ENCODE results near the gene HAO2.

HAO2 gene

DNA sequence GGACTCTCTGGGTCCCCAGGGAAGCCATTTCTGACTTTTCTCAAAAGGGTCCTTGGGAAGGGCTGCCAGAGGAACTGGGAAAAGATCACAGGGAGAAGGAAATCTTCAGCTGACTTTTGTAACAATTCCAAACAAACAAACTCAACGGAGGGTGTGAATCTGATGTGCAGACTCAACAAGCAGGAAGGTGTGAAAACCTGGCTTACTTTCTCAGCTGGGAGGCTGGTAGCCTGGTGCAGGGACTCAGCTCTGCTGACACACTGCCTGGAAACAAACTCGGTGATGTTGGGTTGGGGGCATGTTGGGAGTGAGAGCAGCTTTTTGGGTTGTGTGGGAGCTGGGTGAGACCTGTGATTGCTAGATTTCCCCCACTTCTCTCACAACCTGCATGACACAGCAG, 36.2 kb downstream of the HAO2 start:
- H3K27ac ChIP-seq (ENCODE audit: low read length): no peak overlapping the region
- no peak overlapping the region for H3K9ac ChIP-seq (ENCODE audit: low read length in 2 of 2)
- H3K27me3 ChIP-seq (ENCODE audit: control insufficient read depth in 1 of 2, insufficient read depth in 2 of 2, low read length in 2 of 2): no peaks in the 10 kb centered on the region
- no peaks in the 10 kb centered on the region for H3K36me3 ChIP-seq (ENCODE audit: control insufficient read depth in 2 of 2, insufficient read depth in 2 of 2, low read length in 2 of 2)
- no peaks in the 10 kb centered on the region for H3K4me1 ChIP-seq (ENCODE audit: control insufficient read depth, insufficient read depth, low read length)
- peaks cover 0 to 2% of the 10 kb centered on the region in 2 donors for H3K9me3 ChIP-seq (ENCODE audit: control insufficient read depth in 2 of 2, low read length in 2 of 2)
- no peak overlapping the region for H3K4me3 ChIP-seq (ENCODE audit: low read length in 2 of 2)

DNA sequence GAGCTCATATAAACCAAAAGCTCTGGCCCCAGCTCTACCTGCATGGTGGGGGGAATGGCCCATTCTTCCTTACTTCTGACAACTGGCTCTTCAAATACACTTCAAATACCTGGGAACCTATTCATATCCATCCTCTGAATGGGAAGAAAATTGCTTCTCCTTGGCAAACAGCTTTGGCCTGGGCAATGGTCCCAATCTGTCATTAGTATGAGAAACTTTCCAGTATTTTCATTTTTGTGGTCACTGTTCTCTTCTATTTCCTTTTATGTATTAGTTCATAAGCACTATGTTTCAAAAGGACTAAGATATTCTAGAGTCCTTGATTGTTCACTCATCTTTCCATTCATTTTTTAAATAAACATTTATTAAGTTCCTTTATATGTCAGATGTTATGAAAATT, 41.1 kb downstream of the HAO2 start:
- Histone ChIP-seq H3K36me3 (ENCODE audit: control insufficient read depth in 2 of 2, insufficient read depth in 2 of 2, low read length in 2 of 2) (no peaks in the 10 kb centered on the region), H3K9ac (ENCODE audit: low read length in 2 of 2) (no peak overlapping the region), H3K9me3 (ENCODE audit: control insufficient read depth in 2 of 2, low read length in 2 of 2) (no peaks in the 10 kb centered on the region), H3K4me1 (ENCODE audit: control insufficient read depth, insufficient read depth, low read length) (no peaks in the 10 kb centered on the region), H3K27me3 (ENCODE audit: control insufficient read depth in 1 of 2, insufficient read depth in 2 of 2, low read length in 2 of 2) (no peaks in the 10 kb centered on the region), H3K4me3 (ENCODE audit: low read length in 2 of 2) (no peak overlapping the region), H3K27ac (ENCODE audit: low read length) (no peak overlapping the region)

- H3K4me1 ChIP-seq (ENCODE audit: control insufficient read depth, insufficient read depth, low read length): no peaks in the 10 kb centered on the region
- no peak overlapping the region for H3K27ac ChIP-seq (ENCODE audit: low read length)
- H3K9ac ChIP-seq (ENCODE audit: low read length in 2 of 2): no peak overlapping the region
- no peaks in the 10 kb centered on the region for H3K27me3 ChIP-seq (ENCODE audit: control insufficient read depth in 1 of 2, insufficient read depth in 2 of 2, low read length in 2 of 2)
- H3K9me3 ChIP-seq (ENCODE audit: control insufficient read depth in 2 of 2, low read length in 2 of 2): no peaks in the 10 kb centered on the region
- H3K4me3 ChIP-seq (ENCODE audit: low read length in 2 of 2): no peak overlapping the region
- H3K36me3 ChIP-seq (ENCODE audit: control insufficient read depth in 2 of 2, insufficient read depth in 2 of 2, low read length in 2 of 2): no peaks in the 10 kb centered on the region
Observed at GRCh38 chr1:119410961-119411360, 42.4 kb downstream of the HAO2 start.

GRCh38 chr1:119414950-119415349, 46.4 kb downstream of the HAO2 start, which contains the start of gene HSD3B2:
HSD3B2 (plus strand) TSS chr1:119415150; CDS start chr1:119415420, 270 bp downstream.
- no peaks in the 10 kb centered on the region for H3K27me3 ChIP-seq (ENCODE audit: control insufficient read depth in 1 of 2, insufficient read depth in 2 of 2, low read length in 2 of 2)
- H3K4me1 ChIP-seq (ENCODE audit: control insufficient read depth, insufficient read depth, low read length): no peaks in the 10 kb centered on the region
- no peaks in the 10 kb centered on the region for H3K36me3 ChIP-seq (ENCODE audit: control insufficient read depth in 2 of 2, insufficient read depth in 2 of 2, low read length in 2 of 2)
- H3K9me3 ChIP-seq (ENCODE audit: control insufficient read depth in 2 of 2, low read length in 2 of 2): no peaks in the 10 kb centered on the region
- H3K9ac ChIP-seq (ENCODE audit: low read length in 2 of 2): no peak within 1 kb of the TSS
- no peak within 1 kb of the TSS for H3K4me3 ChIP-seq (ENCODE audit: low read length in 2 of 2)
- no peak within 1 kb of the TSS for H3K27ac ChIP-seq (ENCODE audit: low read length)

DNA sequence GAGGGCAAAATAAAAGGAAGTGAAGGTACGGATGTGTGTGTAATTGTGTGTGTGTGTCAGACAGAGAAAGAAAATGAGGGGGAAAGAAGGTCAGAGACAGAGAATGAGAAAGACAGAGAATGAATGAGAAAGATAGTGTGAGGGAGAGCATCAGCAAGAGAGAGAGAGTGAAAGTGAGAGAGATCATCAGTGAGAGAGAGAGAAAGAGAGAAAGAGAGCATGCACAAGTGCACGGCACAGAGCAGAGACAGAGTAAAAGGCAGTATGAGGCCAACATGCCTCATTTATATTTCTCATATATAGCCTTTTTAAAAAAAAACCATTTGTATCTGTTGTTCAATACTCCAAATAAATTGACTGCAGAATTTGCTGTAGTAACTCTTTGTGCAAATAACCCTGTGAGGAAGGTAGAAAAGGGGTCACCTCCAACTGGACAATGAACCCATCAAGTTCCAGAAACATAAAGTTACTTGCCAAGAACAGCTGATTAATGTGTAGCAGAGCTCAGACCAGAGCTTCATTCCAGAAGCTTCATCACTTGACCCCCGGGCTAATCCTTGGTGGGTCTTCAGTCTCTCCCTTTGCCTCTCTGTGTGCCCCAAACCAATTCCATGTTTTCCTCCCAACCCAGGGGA, 47.5 kb downstream of the HAO2 start:
- H3K27ac ChIP-seq (ENCODE audit: low read length): no peak overlapping the region
- no peak overlapping the region for H3K9ac ChIP-seq (ENCODE audit: low read length in 2 of 2)
- H3K4me1 ChIP-seq (ENCODE audit: control insufficient read depth, insufficient read depth, low read length): no peaks in the 10 kb centered on the region
- H3K27me3 ChIP-seq (ENCODE audit: control insufficient read depth in 1 of 2, insufficient read depth in 2 of 2, low read length in 2 of 2): no peaks in the 10 kb centered on the region
- H3K4me3 ChIP-seq (ENCODE audit: low read length in 2 of 2): no peak overlapping the region
- H3K9me3 ChIP-seq (ENCODE audit: control insufficient read depth in 2 of 2, low read length in 2 of 2): no peaks in the 10 kb centered on the region
- no peaks in the 10 kb centered on the region for H3K36me3 ChIP-seq (ENCODE audit: control insufficient read depth in 2 of 2, insufficient read depth in 2 of 2, low read length in 2 of 2)

DNA sequence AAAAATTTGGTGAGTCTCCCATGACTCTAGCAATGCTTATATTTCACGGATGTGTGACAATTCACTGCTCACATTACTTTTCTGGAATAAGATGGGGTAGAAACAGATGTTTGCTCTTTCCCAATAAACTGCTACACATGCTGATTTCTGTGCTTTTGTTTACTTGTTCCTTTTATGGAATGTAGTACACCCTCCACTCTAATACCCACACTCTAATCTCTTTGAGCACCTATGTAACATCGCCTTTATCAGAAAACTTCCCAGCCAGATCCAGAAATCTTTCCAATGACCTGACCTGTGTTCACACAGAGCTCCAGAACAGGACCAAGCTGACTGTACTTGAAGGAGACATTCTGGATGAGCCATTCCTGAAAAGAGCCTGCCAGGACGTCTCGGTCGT, 50.5 kb downstream of the HAO2 start:
- no peaks in the 10 kb centered on the region for H3K9me3 ChIP-seq (ENCODE audit: control insufficient read depth in 2 of 2, low read length in 2 of 2)
- H3K36me3 ChIP-seq (ENCODE audit: control insufficient read depth in 2 of 2, insufficient read depth in 2 of 2, low read length in 2 of 2): no peaks in the 10 kb centered on the region
- no peaks in the 10 kb centered on the region for H3K27me3 ChIP-seq (ENCODE audit: control insufficient read depth in 1 of 2, insufficient read depth in 2 of 2, low read length in 2 of 2)
- no peak overlapping the region for H3K27ac ChIP-seq (ENCODE audit: low read length)
- H3K4me1 ChIP-seq (ENCODE audit: control insufficient read depth, insufficient read depth, low read length): no peaks in the 10 kb centered on the region
- H3K9ac ChIP-seq (ENCODE audit: low read length in 2 of 2): no peak overlapping the region
- no peak overlapping the region for H3K4me3 ChIP-seq (ENCODE audit: low read length in 2 of 2)

GRCh38 chr1:119420638-119421037, 52.1 kb downstream of the HAO2 start:
- Histone ChIP-seq H3K27ac (ENCODE audit: low read length) (no peak overlapping the region), H3K4me1 (ENCODE audit: control insufficient read depth, insufficient read depth, low read length) (no peaks in the 10 kb centered on the region), H3K36me3 (ENCODE audit: control insufficient read depth in 2 of 2, insufficient read depth in 2 of 2, low read length in 2 of 2) (no peaks in the 10 kb centered on the region), H3K9me3 (ENCODE audit: control insufficient read depth in 2 of 2, low read length in 2 of 2) (no peaks in the 10 kb centered on the region), H3K9ac (ENCODE audit: low read length in 2 of 2) (no peak overlapping the region), H3K4me3 (ENCODE audit: low read length in 2 of 2) (no peak overlapping the region), H3K27me3 (ENCODE audit: control insufficient read depth in 1 of 2, insufficient read depth in 2 of 2, low read length in 2 of 2) (no peaks in the 10 kb centered on the region)

GRCh38 chr1:119422631-119423030, 54.0 kb downstream of the HAO2 start:
- Histone ChIP-seq H3K9me3 (ENCODE audit: control insufficient read depth in 2 of 2, low read length in 2 of 2) (no peaks in the 10 kb centered on the region), H3K27me3 (ENCODE audit: control insufficient read depth in 1 of 2, insufficient read depth in 2 of 2, low read length in 2 of 2) (no peaks in the 10 kb centered on the region), H3K9ac (ENCODE audit: low read length in 2 of 2) (no peak overlapping the region), H3K27ac (ENCODE audit: low read length) (no peak overlapping the region), H3K36me3 (ENCODE audit: control insufficient read depth in 2 of 2, insufficient read depth in 2 of 2, low read length in 2 of 2) (no peaks in the 10 kb centered on the region), H3K4me1 (ENCODE audit: control insufficient read depth, insufficient read depth, low read length) (no peaks in the 10 kb centered on the region), H3K4me3 (ENCODE audit: low read length in 2 of 2) (no peak overlapping the region)

DNA sequence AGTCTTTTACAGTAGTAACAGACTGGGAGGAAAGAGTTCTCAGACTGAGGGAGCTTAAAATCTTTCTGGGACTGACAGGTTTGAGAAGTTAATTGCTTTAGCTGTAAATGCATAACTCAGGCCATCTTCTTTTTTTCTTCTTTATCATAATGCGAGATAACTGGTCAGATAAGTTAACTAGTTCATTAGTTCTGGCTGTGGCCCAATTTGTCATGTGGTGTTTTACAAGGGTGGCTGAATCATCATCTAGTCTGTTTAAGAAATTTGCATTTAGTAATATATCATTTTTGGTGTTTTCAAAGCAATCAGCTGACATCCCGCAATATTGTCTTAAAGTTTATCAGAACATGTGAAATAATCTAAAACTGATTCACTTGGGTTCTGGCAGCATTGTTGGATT, 60.4 kb downstream of the HAO2 start:
- H3K4me3 ChIP-seq (ENCODE audit: low read length in 2 of 2): no peak overlapping the region
- H3K9ac ChIP-seq (ENCODE audit: low read length in 2 of 2): no peak overlapping the region
- H3K36me3 ChIP-seq (ENCODE audit: control insufficient read depth in 2 of 2, insufficient read depth in 2 of 2, low read length in 2 of 2): no peaks in the 10 kb centered on the region
- H3K9me3 ChIP-seq (ENCODE audit: control insufficient read depth in 2 of 2, low read length in 2 of 2): no peaks in the 10 kb centered on the region
- no peak overlapping the region for H3K27ac ChIP-seq (ENCODE audit: low read length)
- H3K4me1 ChIP-seq (ENCODE audit: control insufficient read depth, insufficient read depth, low read length): no peaks in the 10 kb centered on the region
- no peaks in the 10 kb centered on the region for H3K27me3 ChIP-seq (ENCODE audit: control insufficient read depth in 1 of 2, insufficient read depth in 2 of 2, low read length in 2 of 2)

DNA sequence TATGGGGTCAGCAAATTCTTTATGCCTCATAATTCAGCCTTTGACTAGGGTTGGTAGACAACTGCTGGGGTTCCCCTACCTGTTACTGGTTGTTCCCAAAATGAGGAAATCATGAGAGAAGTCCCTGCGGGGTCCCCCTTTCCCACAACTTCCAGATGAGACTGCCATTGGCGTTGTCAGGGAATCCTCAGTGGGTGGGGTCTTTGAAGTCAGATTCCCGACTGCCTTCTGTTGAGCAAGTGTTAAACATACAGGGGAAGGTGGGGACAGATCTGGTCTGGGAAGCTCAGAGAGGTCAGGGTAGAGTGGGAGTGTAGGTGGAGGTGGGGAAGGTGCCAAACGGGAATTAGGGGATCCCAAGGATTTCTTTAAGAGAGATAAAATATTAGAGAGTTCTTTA, 61.1 kb downstream of the HAO2 start:
- no peak overlapping the region for H3K27ac ChIP-seq (ENCODE audit: low read length)
- H3K9me3 ChIP-seq (ENCODE audit: control insufficient read depth in 2 of 2, low read length in 2 of 2): no peaks in the 10 kb centered on the region
- no peaks in the 10 kb centered on the region for H3K4me1 ChIP-seq (ENCODE audit: control insufficient read depth, insufficient read depth, low read length)
- no peak overlapping the region for H3K4me3 ChIP-seq (ENCODE audit: low read length in 2 of 2)
- no peaks in the 10 kb centered on the region for H3K36me3 ChIP-seq (ENCODE audit: control insufficient read depth in 2 of 2, insufficient read depth in 2 of 2, low read length in 2 of 2)
- no peak overlapping the region for H3K9ac ChIP-seq (ENCODE audit: low read length in 2 of 2)
- H3K27me3 ChIP-seq (ENCODE audit: control insufficient read depth in 1 of 2, insufficient read depth in 2 of 2, low read length in 2 of 2): no peaks in the 10 kb centered on the region

GRCh38 chr1:119430486-119430885, 61.9 kb downstream of the HAO2 start:
- no peak overlapping the region for H3K9ac ChIP-seq (ENCODE audit: low read length in 2 of 2)

More at GRCh38 chr1:119430486-119430885, 61.9 kb downstream of the HAO2 start:
- no peaks in the 10 kb centered on the region for H3K27me3 ChIP-seq (ENCODE audit: control insufficient read depth in 1 of 2, insufficient read depth in 2 of 2, low read length in 2 of 2)
- no peak overlapping the region for H3K4me3 ChIP-seq (ENCODE audit: low read length in 2 of 2)
- H3K36me3 ChIP-seq (ENCODE audit: control insufficient read depth in 2 of 2, insufficient read depth in 2 of 2, low read length in 2 of 2): no peaks in the 10 kb centered on the region
- no peak overlapping the region for H3K27ac ChIP-seq (ENCODE audit: low read length)
- no peaks in the 10 kb centered on the region for H3K4me1 ChIP-seq (ENCODE audit: control insufficient read depth, insufficient read depth, low read length)
- H3K9me3 ChIP-seq (ENCODE audit: control insufficient read depth in 2 of 2, low read length in 2 of 2): no peaks in the 10 kb centered on the region
